Measurements from ENCODE around the gene CPLX3. TPM values are rescaled to one million over a fixed set of nuclear protein-coding genes. Genes with fewer than 3 reads are reported as not detected.

The CPLX3 gene
- total and polyA plus RNA-seq, 10 of the 15 experiments (the other 5 are each of a cell fraction or from before 2014, with no cell fraction given): 0.02 to 0.04 TPM; not detected in 8

- H3K4me1 ChIP-seq (ENCODE audit: control insufficient read depth, insufficient read depth, low read length): peaks cover 16% of the 10 kb centered on the region
- in situ Hi-C loops (cut with MboI): no loop called here
Observed at GRCh38 chr15:74821091-74821789, 5.2 kb upstream of the CPLX3 start.

GRCh38 chr15:74821790-74822158 lies 4.7 kb upstream of the CPLX3 start:
- ChIA-PET CTCF (interaction anchor here (1.1 to 2.3 kb wide), 11 partner anchors 8 to 187 kb away, joined by 3 to 12 read pairs (median 3); no protein-coding TSS in a partner anchor), SMC1A (ENCODE audit: uncharacterized antibody, unreplicated experiment) (interaction anchor here (1.3 kb wide), 1 partner anchor 9 kb away, joined by 3 read pairs; no protein-coding TSS in a partner anchor), POLR2A (interaction anchor here (1.1 kb wide), 1 partner anchor 34 kb away, joined by 3 read pairs; no protein-coding TSS in a partner anchor), RAD21 (ENCODE audit: unreplicated experiment) (interaction anchor here (1.1 to 1.2 kb wide), 2 partner anchors 37 to 188 kb away, joined by 3 to 4 read pairs; no protein-coding TSS in a partner anchor)
- H3K36me3 ChIP-seq (ENCODE audit: control insufficient read depth in 2 of 2, insufficient read depth in 2 of 2, low read length in 1 of 2): no peaks in the 10 kb centered on the region
- no TSS peak for BruUV-seq (replicated peaks)
- in situ Hi-C loops (cut with MboI): no loop called here
- H4K20me1 ChIP-seq (ENCODE audit: control insufficient read depth, insufficient read depth): no peaks in the 10 kb centered on the region
- H3K4me2 ChIP-seq (ENCODE audit: control insufficient read depth, insufficient read depth): peak overlapping the region; percentile 49; the same call in 1 of the 2 replicates
- no peak for FAIRE-seq
- H3K27me3 ChIP-seq (replicated peaks in 1 of 2; ENCODE audit: control insufficient read depth in 2 of 2, insufficient read depth in 2 of 2, low read length in 1 of 2): peaks cover 0 to 6% of the 10 kb centered on the region in 2 experiments; a peak in 2 of 4 replicates
- no peak for ATAC-seq
- H3K9ac ChIP-seq (ENCODE audit: control insufficient read depth, insufficient read depth, low read length): no peak overlapping the region
- intact Hi-C loops (cut with micrococcal nuclease; ENCODE audit: unreplicated experiment): no loop called here
- no peak overlapping the region for H3K4me3 ChIP-seq
- TF ChIP-seq MXI1 (IDR thresholded peaks at IDR 0.05; ENCODE audit: low read depth, low read length) (no peak), SMAD5 (IDR thresholded peaks at IDR 0.05; ENCODE audit: low read depth) (no peak)
- H3K4me1 ChIP-seq (ENCODE audit: control insufficient read depth, insufficient read depth, low read length): peaks cover 16% of the 10 kb centered on the region
- no peak overlapping the region for H3K27ac ChIP-seq (ENCODE audit: control insufficient read depth, insufficient read depth)
- no peak overlapping the region for H2AFZ ChIP-seq (ENCODE audit: control insufficient read depth, low read depth, low read length)
- DNase-seq (ENCODE audit: low read depth, low spot score): no peak
- H3K9me3 ChIP-seq (replicated peaks; ENCODE audit: control insufficient read depth, insufficient read depth, low read length): no peaks in the 10 kb centered on the region
- WGBS (ENCODE audit: insufficient coverage, insufficient replicate concordance, low lambda C conversion rate, missing lambda C conversion rate): 86% methylated on average over 6 of the region's 7 CpGs
- no peaks in the 10 kb centered on the region for H3K79me2 ChIP-seq (ENCODE audit: control insufficient read depth, insufficient read depth, low read length)

More at GRCh38 chr15:74821091-74821789, 5.2 kb upstream of the CPLX3 start:
- no peak overlapping the region for H3K27ac ChIP-seq (ENCODE audit: control insufficient read depth, insufficient read depth)
- FAIRE-seq (peak; percentile 94), DNase-seq (ENCODE audit: low read depth, low spot score) (peak; percentile 45), ATAC-seq (peak; percentile 87)
- no peak overlapping the region for H3K9ac ChIP-seq (ENCODE audit: control insufficient read depth, insufficient read depth, low read length)
- H3K9me3 ChIP-seq (replicated peaks; ENCODE audit: control insufficient read depth, insufficient read depth, low read length): no peaks in the 10 kb centered on the region
- POLR2A ChIA-PET: interaction anchor here (1.1 kb wide), 1 partner anchor 34 kb away, joined by 3 read pairs; no protein-coding TSS in a partner anchor
- TF ChIP-seq MTA2 (IDR thresholded peaks at IDR 0.05; ENCODE audit: low read depth) (no peak), POU2F2 (IDR thresholded peaks at IDR 0.05; ENCODE audit: borderline replicate concordance, low read depth, low read length) (peak; percentile 79; the same call in 2 of the 3 replicates)
- SMC1A ChIA-PET (ENCODE audit: uncharacterized antibody, unreplicated experiment): interaction anchor here (1.3 to 1.5 kb wide), 2 partner anchors 10 to 48 kb away, joined by 3 to 4 read pairs; no protein-coding TSS in a partner anchor
- CTCF ChIA-PET: interaction anchor here (1.1 to 2.3 kb wide), 11 partner anchors 9 to 186 kb away, joined by 3 to 12 read pairs (median 3); no protein-coding TSS in a partner anchor
- no peak overlapping the region for H3K4me3 ChIP-seq
- H2AFZ ChIP-seq (ENCODE audit: control insufficient read depth, low read depth, low read length): no peak overlapping the region
- H3K27me3 ChIP-seq (replicated peaks in 1 of 2; ENCODE audit: control insufficient read depth in 2 of 2, insufficient read depth in 2 of 2, low read length in 1 of 2): peaks cover 0 to 5% of the 10 kb centered on the region in 2 experiments; a peak in 2 of 4 replicates
- RAD21 ChIA-PET (ENCODE audit: unreplicated experiment): interaction anchor here (0.7 to 1.2 kb wide), 4 partner anchors 30 to 187 kb away, joined by 3 to 4 read pairs (median 3); no protein-coding TSS in a partner anchor
- H4K20me1 ChIP-seq (ENCODE audit: control insufficient read depth, insufficient read depth): no peaks in the 10 kb centered on the region
- no peaks in the 10 kb centered on the region for H3K36me3 ChIP-seq (ENCODE audit: control insufficient read depth in 2 of 2, insufficient read depth in 2 of 2, low read length in 1 of 2)
- BruUV-seq (replicated peaks): no TSS peak
- peak overlapping the region; percentile 49 for H3K4me2 ChIP-seq (ENCODE audit: control insufficient read depth, insufficient read depth)
- no peaks in the 10 kb centered on the region for H3K79me2 ChIP-seq (ENCODE audit: control insufficient read depth, insufficient read depth, low read length)
- WGBS (ENCODE audit: insufficient coverage, insufficient replicate concordance, low lambda C conversion rate, missing lambda C conversion rate): 0% methylated on average over 11 of the region's 11 CpGs
- intact Hi-C loops (cut with micrococcal nuclease; ENCODE audit: unreplicated experiment): no loop called here

All from GM12878 (cell line).